Tongue (tissue), 2 donors: ENCODE results near the gene AFDN. TPM values are rescaled to one million over a fixed set of nuclear protein-coding genes. Genes with fewer than 3 reads are reported as not detected.

Source experiments
- DNase-seq: peaks from one replicate; pipeline ENCODE4 v3.0.0-alpha.2; 2015
- total RNA-seq: library from RNA; depleted of rRNA; stranded (reverse); fragments of >200 nt; gene quantifications from one replicate; pipeline ENCODE4 v1.2.3, GENCODE V29; 2014

AFDN gene
- total RNA-seq, 1 donor from 2014 or later = 135 TPM

DNA sequence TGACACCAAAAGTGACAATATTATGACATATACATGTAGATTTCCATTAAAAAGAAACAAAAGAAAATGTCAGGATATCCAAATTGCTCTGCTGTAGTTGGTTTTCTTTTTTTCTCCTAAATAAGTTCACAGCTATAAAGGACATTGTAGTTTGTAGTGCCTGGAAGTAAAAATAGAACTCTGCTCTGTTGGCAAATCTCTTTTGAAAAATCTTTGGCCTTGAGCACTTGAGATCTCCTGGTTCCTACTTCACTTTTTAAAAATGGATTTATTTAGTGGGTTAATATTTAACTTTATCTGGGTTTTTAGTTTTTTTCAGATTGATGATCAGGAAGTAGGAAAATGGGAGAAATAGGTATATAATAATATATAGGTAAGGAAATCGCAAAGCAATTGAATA is 52.9 kb downstream of the AFDN start:
- no peak for DNase-seq

DNA sequence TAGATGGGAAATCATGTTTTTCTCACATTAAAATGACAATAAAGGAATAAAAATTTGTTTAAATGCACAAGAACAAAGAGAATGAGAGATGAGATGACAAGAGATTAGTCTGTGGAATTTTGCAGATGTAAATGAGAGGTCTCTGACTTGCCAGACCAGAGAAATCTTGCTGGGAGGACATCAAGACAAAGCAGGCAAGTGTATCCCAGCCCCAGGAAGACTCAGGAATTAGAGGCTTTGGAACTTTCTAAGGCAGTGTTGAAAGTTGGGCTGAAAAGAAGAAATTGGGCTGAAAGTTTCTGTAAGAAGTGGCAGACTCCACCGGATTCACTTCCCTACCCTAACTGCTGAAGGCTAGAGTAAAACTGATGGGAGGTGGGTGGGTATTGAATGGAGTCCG is 54.6 kb downstream of the AFDN start:
- DNase-seq = no peak

DNA sequence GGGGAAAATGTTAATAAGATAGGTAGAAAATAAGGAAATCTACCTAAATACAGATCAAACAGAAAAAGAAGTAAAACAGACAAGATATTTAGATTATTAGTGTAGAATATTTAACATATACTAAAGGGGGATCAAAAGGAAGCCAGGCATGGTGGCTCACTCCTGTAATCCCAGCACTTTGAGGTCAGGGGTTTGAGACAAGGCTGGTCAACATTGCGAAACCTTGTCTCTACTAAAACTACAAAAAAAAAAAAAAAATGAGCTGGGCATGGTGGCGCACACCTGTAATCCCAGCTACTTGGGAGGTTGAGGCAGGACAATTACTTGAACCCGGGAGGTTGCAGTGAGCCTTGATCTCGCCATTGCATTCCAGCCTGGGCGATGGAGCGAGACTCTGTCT is 55.5 kb downstream of the AFDN start:
- DNase-seq = no peak

DNA sequence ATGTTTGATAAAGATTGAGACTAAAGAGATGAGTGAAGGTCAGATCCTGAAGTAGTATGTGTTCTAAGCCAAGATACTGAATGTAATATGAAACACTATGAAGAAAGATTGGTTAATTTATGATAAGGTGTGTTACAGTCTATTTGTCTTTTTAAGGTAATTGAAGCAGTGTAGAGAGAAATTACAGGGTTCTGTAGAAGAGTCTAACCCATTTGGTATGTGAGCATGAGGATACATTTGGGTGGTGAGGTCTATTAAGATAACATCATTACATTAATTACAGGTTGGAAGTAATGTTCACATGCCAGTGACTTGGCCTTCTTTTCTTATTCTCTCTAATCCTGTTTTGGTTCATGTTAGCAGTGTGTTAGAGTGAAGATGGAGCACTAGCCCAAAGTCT is 61.4 kb downstream of the AFDN start:
- DNase-seq = no peak

DNA sequence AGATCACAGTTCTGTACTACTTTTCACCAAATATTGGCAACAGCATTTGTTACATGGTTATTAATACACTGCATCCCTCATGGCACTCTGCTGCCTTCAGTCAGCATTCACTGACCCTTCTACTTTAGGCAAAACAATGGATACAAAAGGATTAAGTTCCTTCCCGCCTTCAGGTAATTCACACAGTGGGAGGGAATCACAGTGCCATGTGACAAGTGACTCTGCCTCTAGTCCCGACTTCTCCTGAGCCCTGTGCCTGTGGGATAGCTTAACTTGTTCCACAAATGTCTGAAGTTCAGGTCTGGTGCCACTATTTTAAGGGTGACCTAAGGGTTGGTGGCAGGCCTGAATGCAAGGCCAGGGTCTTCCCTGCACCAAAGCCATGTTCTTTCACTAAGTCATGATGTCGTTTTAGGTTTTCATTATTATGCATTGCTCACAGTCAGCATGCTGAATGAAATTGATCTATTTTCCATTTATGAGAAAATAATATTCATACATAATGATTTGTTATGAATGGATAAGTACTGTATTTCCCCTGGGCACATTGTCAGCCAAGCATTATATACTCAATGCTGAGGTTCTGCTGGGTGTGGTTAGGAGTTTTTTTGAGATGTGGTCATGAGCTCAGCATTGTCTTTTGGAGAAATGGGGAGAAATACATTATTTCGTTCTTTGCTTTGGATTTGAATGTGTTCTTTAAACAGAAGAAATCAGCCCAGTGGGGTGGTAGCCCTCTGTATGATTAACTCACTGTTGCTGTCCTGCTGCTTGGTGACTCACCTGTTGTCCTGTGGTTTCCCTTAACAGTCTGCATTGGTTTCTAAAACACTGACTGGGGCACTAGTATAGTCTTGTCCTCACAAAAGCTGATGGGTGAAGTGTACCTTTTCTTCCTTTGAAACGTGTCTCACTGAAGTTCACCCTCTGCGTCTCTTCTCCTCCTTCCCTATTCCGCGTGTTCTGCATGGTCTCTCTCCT is 66.4 kb downstream of the AFDN start:
- no peak for DNase-seq

DNA sequence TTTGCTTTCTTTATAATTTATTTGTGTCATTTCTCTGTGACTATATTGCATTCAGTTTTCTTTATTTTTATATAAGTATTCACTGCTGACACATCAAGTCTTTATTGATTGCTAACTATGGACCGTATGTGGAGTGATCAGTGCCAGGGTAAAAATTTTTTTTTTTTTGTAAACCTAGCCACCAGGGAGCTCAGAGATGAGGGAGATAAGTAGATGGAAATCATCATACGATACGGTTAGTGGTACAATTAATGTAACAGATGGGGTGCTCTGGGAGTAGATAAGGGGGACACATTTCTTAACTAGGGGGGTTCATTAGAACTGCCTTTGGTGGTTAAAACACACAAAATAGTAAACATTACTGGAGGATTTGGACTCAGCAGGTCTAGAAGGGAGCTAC is 68.3 kb downstream of the AFDN start:
- DNase-seq = no peak

DNA sequence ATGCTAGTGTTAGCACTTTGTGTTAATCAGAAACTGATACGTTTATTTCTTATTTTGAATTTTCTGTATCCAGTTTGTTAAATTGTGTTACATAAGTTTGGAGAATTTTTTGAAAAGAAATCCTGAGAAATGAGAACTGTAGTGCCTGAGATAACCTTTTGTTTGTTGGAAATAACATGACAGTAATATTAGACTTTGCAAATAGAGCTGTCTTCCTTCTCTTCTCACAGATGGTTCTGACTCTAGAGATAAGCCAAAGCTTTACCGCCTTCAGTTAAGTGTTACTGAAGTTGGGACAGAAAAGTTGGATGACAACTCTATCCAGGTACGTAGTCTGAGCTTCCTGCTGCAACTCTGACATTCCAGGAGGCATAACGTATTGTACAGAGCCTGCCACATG is 69.9 kb downstream of the AFDN start:
- no peak for DNase-seq

DNA sequence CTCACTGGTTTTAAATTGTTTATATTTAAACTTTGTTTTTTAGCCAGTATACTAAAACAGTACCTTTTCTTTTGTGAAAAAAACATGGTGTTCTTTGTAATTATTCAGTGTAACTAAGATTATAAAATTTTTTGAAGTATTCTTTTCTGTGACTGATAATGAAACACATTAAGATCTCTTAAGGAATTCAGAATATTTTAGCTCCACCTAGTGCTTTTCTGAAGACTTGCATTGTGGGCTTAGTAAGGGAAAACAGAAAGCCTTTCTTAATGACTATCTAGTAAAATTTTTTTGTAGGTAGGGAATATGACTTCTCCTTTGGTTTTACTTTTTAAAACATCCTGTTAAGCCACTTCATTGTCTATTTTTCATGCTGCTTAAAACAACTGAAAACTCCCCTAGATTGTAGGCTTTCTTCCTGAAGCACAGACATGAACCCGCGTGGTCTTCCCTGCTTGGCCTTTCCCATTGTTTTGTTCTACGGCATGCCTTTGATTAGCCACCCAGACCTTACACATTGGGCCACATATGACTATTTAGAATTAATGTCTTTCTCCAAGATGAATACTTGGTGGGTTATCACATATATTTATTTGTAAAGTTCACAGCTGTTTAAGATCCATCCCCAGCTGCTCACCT is 72.1 kb downstream of the AFDN start:
- DNase-seq = peak; percentile 59

DNA sequence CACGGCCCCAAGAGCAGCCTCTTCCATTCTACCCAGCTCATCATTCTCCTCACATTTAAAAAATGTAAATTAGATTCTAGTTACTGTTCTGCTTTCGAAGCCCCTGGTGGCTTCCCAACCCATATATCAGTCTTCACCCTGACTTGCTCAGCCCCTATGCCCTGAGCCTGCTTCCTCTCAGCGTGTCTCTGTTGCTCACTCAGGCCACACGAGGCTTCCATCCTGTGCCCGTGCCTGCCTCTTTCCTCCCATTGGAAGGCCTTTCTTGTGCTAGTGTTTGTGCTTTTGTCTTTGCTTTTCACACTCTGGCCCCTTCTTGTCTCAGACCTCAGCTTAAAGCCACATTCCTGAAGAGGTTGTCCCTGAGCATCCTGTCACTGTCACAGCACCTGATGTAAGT is 78.1 kb downstream of the AFDN start:
- DNase-seq = no peak

DNA sequence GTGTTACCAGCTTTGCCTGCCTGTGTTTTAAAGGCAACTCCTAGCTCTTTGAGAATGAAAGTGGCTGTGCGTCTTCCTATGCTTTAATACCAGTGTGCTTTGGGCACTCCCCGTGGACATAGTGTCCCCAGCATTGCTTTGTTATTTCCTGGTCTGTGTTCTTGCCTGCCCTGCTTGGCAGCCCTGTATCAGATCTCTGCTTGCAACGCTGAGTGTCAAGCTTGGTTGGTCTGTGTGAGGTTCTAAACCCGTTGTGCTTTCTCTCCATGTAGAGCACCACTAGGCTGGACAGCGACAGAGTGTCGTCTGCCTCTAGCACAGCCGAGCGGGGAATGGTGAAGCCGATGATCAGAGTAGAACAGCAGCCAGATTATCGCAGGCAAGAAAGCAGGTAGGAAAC is 80.2 kb downstream of the AFDN start:
- peak; percentile 24 for DNase-seq

DNA sequence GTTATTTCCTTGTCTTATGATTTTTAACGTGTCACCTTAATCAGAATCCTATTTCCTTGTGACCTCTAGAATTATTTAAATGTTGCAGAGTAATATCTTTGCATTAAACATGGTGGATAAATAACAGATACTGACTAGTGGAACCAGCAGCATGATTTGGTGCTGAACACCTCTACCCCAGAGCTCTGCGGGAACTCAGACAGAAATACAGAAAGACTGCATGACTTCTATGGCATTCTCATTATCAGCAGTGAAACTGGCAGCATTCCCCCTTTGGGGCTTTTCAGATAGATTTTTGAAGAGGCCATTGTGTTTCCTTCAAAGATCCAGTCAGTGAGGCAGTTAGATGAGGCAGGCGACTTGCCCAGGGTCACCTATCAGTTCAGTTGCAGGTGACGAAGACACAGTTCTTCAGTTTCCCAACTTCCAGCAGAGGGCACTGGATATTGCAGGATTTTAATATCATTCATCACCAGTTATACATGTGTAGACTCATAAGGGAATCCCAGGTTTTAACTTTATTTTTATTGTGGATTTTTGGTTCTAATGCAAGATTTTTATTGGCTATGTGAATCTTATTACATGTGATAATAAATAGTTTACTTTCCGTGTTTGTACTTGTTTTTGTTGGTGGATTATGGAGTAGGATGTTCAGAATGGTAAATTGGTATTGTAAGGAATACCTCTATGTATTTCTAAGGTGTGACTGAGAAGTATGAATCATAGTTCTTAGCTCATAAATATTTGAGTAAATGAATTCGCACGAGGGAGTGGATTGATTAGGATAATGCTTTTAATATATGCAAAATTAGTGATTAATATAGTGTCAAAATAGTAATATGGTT is 81.3 kb downstream of the AFDN start:
- peak; percentile 48 for DNase-seq

DNA sequence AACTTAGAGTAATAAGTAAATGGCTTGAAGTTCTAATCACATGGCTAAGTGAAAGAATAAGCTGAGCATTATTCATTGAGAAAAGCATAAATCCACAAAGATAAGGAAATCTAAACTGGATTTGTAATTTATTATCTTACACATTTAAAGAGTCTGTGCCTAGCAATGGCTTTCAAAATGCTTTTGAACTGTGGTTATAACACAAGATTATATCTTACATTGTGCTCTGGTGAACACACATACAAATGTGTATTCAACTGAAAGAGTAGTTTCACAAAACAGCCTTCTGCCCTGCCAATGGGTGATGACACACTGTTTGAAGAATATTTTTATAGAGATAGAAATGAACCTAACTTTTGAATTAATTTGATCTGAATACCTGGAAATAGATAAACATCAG is 83.3 kb downstream of the AFDN start:
- DNase-seq = no peak

DNA sequence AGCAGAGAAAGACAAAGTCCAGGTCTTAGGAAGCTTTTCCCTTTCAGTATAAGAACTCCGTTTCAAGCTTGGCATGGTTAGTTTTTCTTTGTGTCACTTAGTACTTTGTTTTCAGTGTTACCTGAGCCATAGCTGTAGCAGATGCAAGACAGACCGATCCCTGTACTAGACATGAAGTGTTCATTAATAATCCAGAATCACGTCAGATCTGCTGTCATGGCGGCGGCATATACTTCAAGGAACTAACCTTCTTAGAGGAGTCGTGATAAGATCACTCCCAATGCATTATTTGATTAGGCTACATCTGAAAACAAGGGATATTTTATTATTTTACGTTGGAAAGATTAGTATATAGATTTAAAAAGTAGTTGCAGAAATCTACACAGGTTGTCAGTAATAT is 83.9 kb downstream of the AFDN start:
- no peak for DNase-seq

DNA sequence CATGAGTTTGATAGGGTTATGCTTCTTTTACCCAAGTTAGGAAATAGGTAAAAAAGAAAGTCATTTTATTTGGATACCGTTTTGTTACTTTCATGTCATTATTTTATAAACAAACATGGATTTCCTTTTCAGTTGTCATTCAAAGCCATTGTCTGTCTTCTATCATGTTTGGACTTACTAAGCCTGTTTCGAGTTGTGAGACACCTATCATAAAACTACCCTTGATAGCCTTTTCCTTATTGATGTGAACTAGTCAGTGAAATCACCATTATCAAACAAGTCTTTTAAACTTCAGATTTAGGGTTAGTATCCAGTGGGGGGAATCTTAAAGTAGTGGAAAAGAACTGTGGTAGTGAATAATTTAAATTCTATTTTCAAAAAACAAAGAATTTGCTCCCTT is 85.8 kb downstream of the AFDN start:
- no peak for DNase-seq

DNA sequence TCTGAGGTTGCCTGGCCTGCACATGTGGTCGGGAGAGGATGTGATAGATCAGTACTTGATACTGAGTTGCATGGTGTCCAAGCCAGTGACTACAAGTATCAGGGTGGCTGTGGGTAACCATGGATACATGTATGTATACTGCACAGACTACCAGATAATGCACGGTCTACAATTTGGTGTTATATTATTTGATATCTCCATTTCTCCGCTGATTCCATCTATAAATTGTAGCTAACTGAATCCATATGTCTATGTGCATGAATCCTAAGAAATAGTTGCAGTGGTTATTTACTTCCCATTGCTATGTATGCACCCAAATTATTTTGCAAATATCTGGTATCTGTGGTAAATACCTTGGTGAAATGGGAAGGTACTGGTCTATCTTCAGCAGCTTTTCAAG is 87.0 kb downstream of the AFDN start:
- DNase-seq = no peak

DNA sequence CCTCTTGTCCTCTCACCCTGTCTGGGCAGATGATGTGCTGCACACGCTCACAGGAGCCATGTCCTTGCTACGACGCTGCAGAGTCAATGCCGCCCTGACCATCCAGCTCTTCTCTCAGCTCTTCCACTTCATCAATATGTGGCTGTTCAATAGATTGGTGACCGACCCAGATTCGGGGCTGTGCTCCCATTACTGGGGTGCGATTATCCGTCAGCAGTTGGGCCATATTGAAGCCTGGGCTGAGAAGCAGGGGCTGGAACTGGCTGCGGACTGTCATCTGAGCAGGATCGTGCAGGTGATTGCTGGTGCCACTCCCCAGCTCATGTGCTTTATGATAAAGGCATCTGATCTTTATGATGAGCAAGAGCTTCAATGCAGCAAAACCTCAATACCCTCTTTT is 88.4 kb downstream of the AFDN start:
- DNase-seq = no peak

DNA sequence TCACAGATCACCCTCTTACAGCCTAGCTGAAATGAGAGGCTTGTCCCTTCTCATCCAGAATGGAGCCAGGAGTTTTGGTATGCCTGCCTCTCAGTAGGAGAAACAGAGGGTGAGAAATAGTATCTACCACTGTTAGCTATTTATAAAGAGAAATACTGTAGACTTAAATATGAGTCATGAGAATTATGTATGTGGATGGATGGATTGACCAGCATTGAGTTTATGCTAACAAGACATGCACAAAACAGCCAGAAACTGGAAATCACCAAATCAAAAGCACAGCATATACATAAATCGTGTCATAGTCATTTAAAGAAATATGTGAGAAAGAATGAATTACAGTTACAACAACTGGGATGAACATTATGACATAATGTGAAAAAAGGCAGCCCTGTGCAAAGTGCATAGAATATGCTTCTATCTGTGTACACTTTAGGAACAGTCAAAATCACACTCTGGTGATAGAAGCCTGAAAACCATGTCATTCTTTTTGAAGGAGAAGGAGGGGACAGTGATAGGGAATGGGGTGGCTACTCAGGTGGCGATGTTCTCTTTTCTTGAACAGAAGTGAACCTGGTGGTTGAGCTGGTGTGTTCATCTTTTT is 90.9 kb downstream of the AFDN start:
- no peak for DNase-seq

DNA sequence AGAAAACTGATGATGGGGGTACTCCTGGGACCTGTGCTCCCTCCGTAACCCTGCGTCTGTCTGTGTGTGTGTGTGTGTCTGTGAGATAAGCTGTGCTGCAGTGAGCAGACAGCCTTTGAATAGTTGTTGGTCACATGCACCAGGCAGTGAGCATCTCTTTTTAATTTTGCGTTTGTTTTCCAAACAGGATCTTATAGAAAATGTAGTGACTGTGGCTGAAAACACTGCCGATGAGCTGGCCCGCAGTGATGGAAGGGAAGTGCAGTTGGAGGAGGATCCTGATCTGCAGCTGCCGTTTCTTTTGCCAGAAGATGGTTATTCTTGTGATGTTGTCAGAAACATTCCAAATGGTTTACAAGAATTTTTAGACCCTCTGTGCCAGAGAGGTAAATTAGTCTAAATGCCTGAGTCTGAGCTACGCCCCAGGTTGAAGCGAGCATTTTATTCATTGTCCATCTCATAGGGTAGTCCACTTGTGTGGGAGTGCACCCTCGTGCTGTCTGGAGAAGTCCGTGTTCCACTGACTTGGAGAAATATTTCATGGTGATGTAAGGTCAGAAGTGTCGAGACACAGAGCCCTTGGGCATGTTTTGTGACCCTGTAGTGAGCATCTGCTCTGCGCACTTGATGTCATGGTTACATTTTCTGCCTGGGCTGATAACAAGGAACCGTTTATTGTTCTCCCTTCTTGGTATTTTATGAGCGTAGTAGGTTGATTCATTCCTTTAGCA is 92.0 kb downstream of the AFDN start:
- DNase-seq = no peak

DNA sequence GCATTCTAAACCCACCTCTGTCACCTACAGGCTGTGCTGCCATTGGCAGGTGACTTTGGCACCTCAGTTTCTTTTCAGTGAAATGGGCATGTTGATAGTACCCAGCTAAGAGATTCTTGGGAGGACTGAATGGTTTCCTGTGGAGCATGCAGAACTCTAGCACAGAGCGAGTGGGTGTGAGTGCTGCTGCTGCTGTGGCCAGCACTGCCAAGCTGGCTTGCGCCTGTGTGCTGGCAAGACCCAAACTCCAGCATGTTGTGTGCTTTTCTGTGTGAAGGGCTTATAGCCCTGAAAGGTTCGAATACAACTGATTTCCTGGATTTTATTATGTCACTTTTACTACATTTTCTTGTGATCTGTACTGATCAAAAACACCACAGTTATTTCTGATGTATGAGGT is 92.6 kb downstream of the AFDN start:
- DNase-seq = no peak

DNA sequence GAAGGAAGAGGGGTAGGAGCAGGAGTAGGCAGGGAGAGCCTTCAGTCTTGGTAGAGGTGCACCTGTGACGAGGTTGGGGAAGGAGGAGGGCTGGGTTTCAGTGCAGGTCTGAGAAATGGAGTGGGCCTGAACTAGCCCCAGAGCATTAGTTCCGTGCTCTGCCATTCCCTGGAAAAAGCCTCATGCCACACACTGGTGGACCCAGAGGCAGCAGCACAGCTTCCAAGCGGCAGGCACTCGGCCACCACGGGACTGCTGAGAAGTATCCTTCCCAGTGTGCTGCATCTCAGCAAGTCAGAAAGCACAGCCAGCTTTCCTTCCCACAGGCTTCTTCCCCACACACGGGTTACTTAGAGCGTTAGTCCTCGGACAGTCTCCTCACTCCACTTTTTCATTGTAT is 93.5 kb downstream of the AFDN start:
- no peak for DNase-seq

DNA sequence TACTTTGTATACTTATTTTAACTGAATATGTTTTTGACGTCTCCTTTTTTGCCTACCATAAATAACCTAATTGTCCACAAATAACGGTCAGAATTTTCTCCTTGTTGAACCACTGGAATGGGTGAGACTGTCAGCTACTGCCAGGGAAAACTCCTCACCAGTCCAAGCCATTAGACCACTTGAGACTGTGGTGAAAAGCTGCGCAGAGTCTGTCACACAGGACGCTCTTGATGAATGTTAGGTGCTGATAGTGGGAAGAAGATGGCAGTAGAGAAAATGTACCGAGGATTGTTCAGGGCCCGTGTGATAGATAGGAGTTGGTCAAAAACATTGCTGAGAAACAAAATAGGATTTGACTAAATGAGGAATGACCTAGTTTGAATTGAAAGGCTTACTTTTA is 95.1 kb downstream of the AFDN start:
- no peak for DNase-seq

DNA sequence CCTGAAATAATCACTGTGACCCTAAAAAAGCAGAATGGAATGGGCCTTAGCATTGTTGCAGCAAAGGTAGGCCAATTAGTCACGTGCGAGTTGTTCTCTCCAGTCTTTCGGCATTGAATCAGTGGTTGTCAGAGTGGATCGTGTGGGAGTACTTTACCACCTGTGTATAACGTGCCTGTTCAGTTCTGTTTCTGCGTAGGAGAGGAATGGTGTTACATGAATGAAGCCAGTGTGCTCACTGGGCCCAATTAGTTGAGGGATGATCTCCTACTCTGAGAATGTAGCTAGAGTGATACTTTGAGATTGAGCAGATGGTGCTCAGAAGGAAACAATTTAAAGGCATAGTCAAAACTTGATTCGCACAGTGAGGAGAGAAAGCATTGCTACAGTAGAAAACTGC is 98.3 kb downstream of the AFDN start:
- DNase-seq = peak; percentile 63
